Effector memory CD8-positive, alpha-beta T cell (primary cell): ENCODE results near the gene ARHGAP28.

Experiments used
- ATAC-seq: fragments of 150-1000 bp; cut with Tn5 transposase; replicated peaks from 2 replicates; pipeline ENCODE4 v1.10.0; 2021; ENCODE audit warnings: mild to moderate bottlenecking, moderate library complexity
- DNase-seq, 3 experiments: peaks; one replicate each; pipeline ENCODE4 v3.0.0; 2021
- H3K27ac Mint-ChIP-seq, 2 donors: one replicate each; pipeline ENCODE4 v1.8.0; 2022; ENCODE audit warnings: mild to moderate bottlenecking in 2 of 2, mixed read lengths in 2 of 2, moderate library complexity in 2 of 2
- H3K27me3 Mint-ChIP-seq, 2 donors: one replicate each; pipeline ENCODE4 v1.8.0; 2022; ENCODE audit warnings: mixed read lengths in 2 of 2
- H3K36me3 Mint-ChIP-seq: one replicate; pipeline ENCODE4 v1.8.0; 2022; ENCODE audit warnings: mild to moderate bottlenecking, moderate library complexity, mixed read lengths; ENCODE audit not compliant: insufficient read depth
- H3K4me1 Mint-ChIP-seq, 2 donors: one replicate each; pipeline ENCODE4 v1.8.0; 2022; ENCODE audit warnings: low read depth in 2 of 2, mixed read lengths in 2 of 2
- H3K4me3 Mint-ChIP-seq, 2 donors: one replicate each; pipeline ENCODE4 v1.8.0; 2022; ENCODE audit warnings: mild to moderate bottlenecking in 2 of 2, mixed read lengths in 2 of 2, moderate library complexity in 2 of 2
- H3K9me3 Mint-ChIP-seq, 2 donors: one replicate each; pipeline ENCODE4 v1.8.0; 2022; ENCODE audit warnings: mixed read lengths in 2 of 2

ARHGAP28 gene

GRCh38 chr18:6741232-6741663, 11.7 kb downstream of the ARHGAP28 start:
- Mint-ChIP-seq H3K27me3 (no peaks in the 10 kb centered on the region), H3K9me3 (peaks cover 0 to 6% of the 10 kb centered on the region in 2 donors), H3K36me3 (no peaks in the 10 kb centered on the region), H3K4me3 (no peak overlapping the region), H3K27ac (no peak overlapping the region), H3K4me1 (no peaks in the 10 kb centered on the region)
- no peak for DNase-seq
- ATAC-seq: no peak

GRCh38 chr18:6741786-6742185, 12.3 kb downstream of the ARHGAP28 start:
- no peak overlapping the region for H3K27ac Mint-ChIP-seq
- no peaks in the 10 kb centered on the region for H3K36me3 Mint-ChIP-seq
- H3K4me1 Mint-ChIP-seq: no peaks in the 10 kb centered on the region
- H3K9me3 Mint-ChIP-seq: peaks cover under 1 to 6% of the 10 kb centered on the region in 2 donors
- DNase-seq (no peak), ATAC-seq (no peak)
- no peaks in the 10 kb centered on the region for H3K27me3 Mint-ChIP-seq
- no peak overlapping the region for H3K4me3 Mint-ChIP-seq

GRCh38 chr18:6743999-6744398, 14.5 kb downstream of the ARHGAP28 start:
- no peaks in the 10 kb centered on the region for H3K27me3 Mint-ChIP-seq
- H3K36me3 Mint-ChIP-seq: no peaks in the 10 kb centered on the region
- no peak for ATAC-seq
- H3K4me1 Mint-ChIP-seq: no peaks in the 10 kb centered on the region
- no peak overlapping the region for H3K4me3 Mint-ChIP-seq
- peaks cover 7 to 8% of the 10 kb centered on the region in 2 donors for H3K9me3 Mint-ChIP-seq
- no peak for DNase-seq
- H3K27ac Mint-ChIP-seq: no peak overlapping the region

- Mint-ChIP-seq H3K4me1 (no peaks in the 10 kb centered on the region), H3K36me3 (no peaks in the 10 kb centered on the region), H3K27me3 (no peaks in the 10 kb centered on the region), H3K9me3 (peaks cover 7 to 8% of the 10 kb centered on the region in 2 donors), H3K4me3 (no peak overlapping the region), H3K27ac (no peak overlapping the region)
- DNase-seq (no peak), ATAC-seq (no peak)
Observed at GRCh38 chr18:6744816-6745455, 15.4 kb downstream of the ARHGAP28 start.

- ATAC-seq: no peak
- no peak for DNase-seq
- Mint-ChIP-seq H3K9me3 (peaks cover 7 to 9% of the 10 kb centered on the region in 2 donors), H3K36me3 (no peaks in the 10 kb centered on the region), H3K4me1 (no peaks in the 10 kb centered on the region), H3K27me3 (no peaks in the 10 kb centered on the region), H3K27ac (no peak overlapping the region), H3K4me3 (no peak overlapping the region)
Observed at GRCh38 chr18:6745504-6746031, 16.1 kb downstream of the ARHGAP28 start.

GRCh38 chr18:6746386-6746960, 17.0 kb downstream of the ARHGAP28 start:
- H3K36me3 Mint-ChIP-seq: no peaks in the 10 kb centered on the region
- H3K27me3 Mint-ChIP-seq: no peaks in the 10 kb centered on the region
- H3K27ac Mint-ChIP-seq: no peak overlapping the region
- DNase-seq (no peak), ATAC-seq (no peak)
- peaks cover 7 to 12% of the 10 kb centered on the region in 2 donors for H3K9me3 Mint-ChIP-seq
- H3K4me3 Mint-ChIP-seq: no peak overlapping the region
- H3K4me1 Mint-ChIP-seq: no peaks in the 10 kb centered on the region

- H3K4me3 Mint-ChIP-seq: no peak overlapping the region
- H3K4me1 Mint-ChIP-seq: no peaks in the 10 kb centered on the region
- H3K27ac Mint-ChIP-seq: no peak overlapping the region
- DNase-seq: no peak
- no peaks in the 10 kb centered on the region for H3K36me3 Mint-ChIP-seq
- ATAC-seq: no peak
- peaks cover 6 to 9% of the 10 kb centered on the region in 2 donors for H3K9me3 Mint-ChIP-seq
- no peaks in the 10 kb centered on the region for H3K27me3 Mint-ChIP-seq
Observed at GRCh38 chr18:6747646-6748045, 18.1 kb downstream of the ARHGAP28 start.

- H3K36me3 Mint-ChIP-seq: no peaks in the 10 kb centered on the region
- no peaks in the 10 kb centered on the region for H3K4me1 Mint-ChIP-seq
- ATAC-seq (no peak), DNase-seq (no peak)
- H3K4me3 Mint-ChIP-seq: no peak overlapping the region
- no peak overlapping the region for H3K27ac Mint-ChIP-seq
- no peaks in the 10 kb centered on the region for H3K27me3 Mint-ChIP-seq
- H3K9me3 Mint-ChIP-seq: peaks cover 5 to 15% of the 10 kb centered on the region in 2 donors
Observed at GRCh38 chr18:6748241-6748640, 18.7 kb downstream of the ARHGAP28 start.

GRCh38 chr18:6750411-6750810, 20.9 kb downstream of the ARHGAP28 start:
- no peak for ATAC-seq
- H3K27ac Mint-ChIP-seq: no peak overlapping the region
- no peak overlapping the region for H3K4me3 Mint-ChIP-seq
- peaks cover 8 to 21% of the 10 kb centered on the region in 2 donors for H3K9me3 Mint-ChIP-seq
- H3K36me3 Mint-ChIP-seq: no peaks in the 10 kb centered on the region
- H3K27me3 Mint-ChIP-seq: no peaks in the 10 kb centered on the region
- H3K4me1 Mint-ChIP-seq: no peaks in the 10 kb centered on the region
- DNase-seq: no peak

GRCh38 chr18:6751222-6751621, 21.7 kb downstream of the ARHGAP28 start:
- no peaks in the 10 kb centered on the region for H3K4me1 Mint-ChIP-seq
- H3K27me3 Mint-ChIP-seq: no peaks in the 10 kb centered on the region
- peaks cover 8 to 25% of the 10 kb centered on the region in 2 donors for H3K9me3 Mint-ChIP-seq
- H3K27ac Mint-ChIP-seq: no peak overlapping the region
- no peak for DNase-seq
- no peak overlapping the region for H3K4me3 Mint-ChIP-seq
- ATAC-seq: no peak
- H3K36me3 Mint-ChIP-seq: no peaks in the 10 kb centered on the region

- DNase-seq: no peak
Observed at GRCh38 chr18:6752202-6752860, 22.8 kb downstream of the ARHGAP28 start.

GRCh38 chr18:6755107-6755506, 25.6 kb downstream of the ARHGAP28 start:
- H3K36me3 Mint-ChIP-seq: no peaks in the 10 kb centered on the region
- no peaks in the 10 kb centered on the region for H3K27me3 Mint-ChIP-seq
- no peak overlapping the region for H3K4me3 Mint-ChIP-seq
- H3K9me3 Mint-ChIP-seq: peaks cover 6 to 21% of the 10 kb centered on the region in 2 donors
- no peak overlapping the region for H3K27ac Mint-ChIP-seq
- no peak for ATAC-seq
- no peak for DNase-seq
- no peaks in the 10 kb centered on the region for H3K4me1 Mint-ChIP-seq

More at GRCh38 chr18:6752202-6752860, 22.8 kb downstream of the ARHGAP28 start:
- no peaks in the 10 kb centered on the region for H3K27me3 Mint-ChIP-seq
- no peak overlapping the region for H3K4me3 Mint-ChIP-seq
- H3K4me1 Mint-ChIP-seq: no peaks in the 10 kb centered on the region
- peaks cover 6 to 22% of the 10 kb centered on the region in 2 donors for H3K9me3 Mint-ChIP-seq
- no peak for ATAC-seq
- no peaks in the 10 kb centered on the region for H3K36me3 Mint-ChIP-seq
- H3K27ac Mint-ChIP-seq: no peak overlapping the region

- DNase-seq: no peak
Observed at GRCh38 chr18:6757931-6758330, 28.4 kb downstream of the ARHGAP28 start.

GRCh38 chr18:6759579-6759978, 30.1 kb downstream of the ARHGAP28 start:
- DNase-seq (no peak), ATAC-seq (no peak)
- Mint-ChIP-seq H3K4me3 (no peak overlapping the region), H3K9me3 (peaks cover 5 to 17% of the 10 kb centered on the region in 2 donors), H3K27ac (no peak overlapping the region), H3K27me3 (no peaks in the 10 kb centered on the region), H3K36me3 (no peaks in the 10 kb centered on the region), H3K4me1 (no peaks in the 10 kb centered on the region)

More at GRCh38 chr18:6757931-6758330, 28.4 kb downstream of the ARHGAP28 start:
- Mint-ChIP-seq H3K27ac (no peak overlapping the region), H3K9me3 (peaks cover 5 to 25% of the 10 kb centered on the region in 2 donors), H3K36me3 (no peaks in the 10 kb centered on the region), H3K27me3 (no peaks in the 10 kb centered on the region), H3K4me3 (no peak overlapping the region), H3K4me1 (no peaks in the 10 kb centered on the region)
- no peak for ATAC-seq
